Right lobe of liver (tissue), 4 donors: ENCODE measurements around the gene TTC19.

Experiments used
- CTCF ChIP-seq, 4 donors: fragments of 200-600 bp in 3 of 4; fragments of 450-650 bp in 1 of 4; IDR thresholded peaks; one replicate each; pipeline versions ENCODE4 v1.5.1 to v1.8.0; 2016 to 2022; ENCODE audit warnings: antibody characterized with exemption in 4 of 4, mild to moderate bottlenecking in 2 of 4
- POLR2A ChIP-seq: fragments of 450-650 bp; IDR thresholded peaks from one replicate; pipeline ENCODE4 v1.6.1; 2017; ENCODE audit warnings: antibody characterized with exemption, mild to moderate bottlenecking
- donor health status: DM: no; HTN: no; CAD: no.
- donor health status: DM: no; HTN: no; CAD: no.
- donor health status: DM: no; HTN: yes; CAD: no.

GRCh38 chr17:15951368-15952047, 48.1 kb upstream of the TTC19 start:
- no peak for TF ChIP-seq CTCF (IDR thresholded peaks at IDR 0.05)
- no peak for TF ChIP-seq POLR2A
